Measurements from ENCODE around the gene POLR2B.
"Not testable (repeated sequence)": the region's sequence is repeated elsewhere in the genome, so short reads cannot be mapped to it uniquely, and the experiment has no call there.

The POLR2B gene

DNA sequence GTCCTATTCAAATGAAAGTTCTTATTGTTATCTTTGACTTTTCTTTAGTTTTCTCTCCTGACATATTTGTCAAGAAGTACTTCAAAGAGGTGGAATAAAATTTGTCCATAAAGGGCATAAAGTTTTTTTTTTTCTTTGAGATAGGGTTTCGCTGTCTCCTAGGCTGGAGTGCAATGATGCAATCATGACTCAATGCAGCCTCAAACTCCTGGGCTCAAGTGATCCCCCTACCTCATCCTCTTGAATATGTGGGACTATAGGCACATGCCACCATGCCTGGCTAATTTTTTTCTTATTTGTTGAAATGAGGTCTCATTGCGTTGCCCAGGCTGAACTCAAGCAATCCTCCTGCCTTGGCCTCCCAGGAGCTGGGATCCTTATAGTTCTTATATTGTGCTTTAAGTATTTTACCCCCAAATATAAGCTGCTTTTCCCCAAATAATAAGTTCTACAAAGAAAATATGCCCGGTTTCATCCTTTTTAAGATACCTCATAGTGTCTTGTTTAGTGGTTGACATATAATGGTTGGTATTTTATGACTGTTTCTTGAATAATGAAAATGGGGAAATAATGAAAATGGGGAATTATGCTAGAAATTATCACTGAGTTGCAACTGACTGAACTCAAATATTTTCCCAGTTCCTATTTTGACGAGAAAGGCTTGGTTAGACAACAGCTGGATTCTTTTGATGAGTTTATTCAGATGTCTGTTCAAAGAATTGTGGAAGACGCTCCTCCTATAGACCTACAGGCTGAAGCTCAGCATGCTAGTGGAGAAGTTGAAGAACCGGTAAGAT lies 11.6 kb downstream of the POLR2B start:
- no peak for DNase-seq

DNA sequence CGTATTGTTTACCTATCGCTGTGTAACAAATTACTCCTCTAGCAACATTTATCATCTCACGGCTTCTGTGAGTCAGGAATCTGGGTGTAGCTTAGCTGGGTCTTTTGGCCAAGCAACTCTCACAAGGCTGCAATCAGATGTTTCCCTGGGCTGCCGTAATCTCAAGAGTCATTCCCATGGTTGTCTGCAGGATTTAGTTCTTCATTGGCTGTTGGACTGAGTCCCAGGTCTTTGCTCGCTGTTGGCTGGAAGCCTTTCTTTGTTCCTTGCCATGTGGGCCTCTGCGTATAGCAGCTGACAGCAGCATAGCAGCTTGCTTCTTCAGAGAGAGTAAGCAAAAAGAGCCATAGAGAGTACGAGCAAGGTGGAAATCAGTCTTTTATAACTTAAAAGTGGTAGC lies 16.8 kb downstream of the POLR2B start:
- no peak for DNase-seq

GRCh38 chr4:56999751-57000150 lies 21.1 kb downstream of the POLR2B start:
- DNase-seq, result no peak

DNA sequence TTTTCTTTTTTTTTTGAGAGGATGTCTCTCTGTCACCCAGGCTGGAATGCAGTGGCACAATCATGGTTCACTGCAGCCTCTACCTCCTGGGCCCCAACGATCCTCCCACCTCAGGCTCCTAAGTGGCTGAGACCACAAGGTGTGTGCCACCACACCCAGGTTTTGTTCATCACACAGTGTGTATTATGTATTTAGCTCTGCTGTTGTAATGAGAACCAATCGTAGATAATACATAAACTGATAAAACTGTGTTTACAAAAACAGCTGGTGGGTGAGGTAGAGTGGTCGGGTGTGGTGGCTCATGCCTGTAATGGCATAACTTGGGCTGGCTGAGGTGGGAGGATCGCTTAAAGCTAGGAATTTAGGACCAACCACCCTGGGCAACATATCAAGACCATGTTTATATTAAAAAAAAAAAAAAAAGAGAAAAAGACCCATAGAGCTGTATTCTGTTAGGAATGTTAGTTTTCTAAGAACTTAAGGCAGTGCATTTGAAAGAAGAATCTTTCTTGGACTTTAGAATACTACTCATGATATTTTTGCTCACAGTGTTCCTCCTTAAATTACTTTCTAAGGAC lies 34.9 kb downstream of the POLR2B start:
- no peak for DNase-seq

DNA sequence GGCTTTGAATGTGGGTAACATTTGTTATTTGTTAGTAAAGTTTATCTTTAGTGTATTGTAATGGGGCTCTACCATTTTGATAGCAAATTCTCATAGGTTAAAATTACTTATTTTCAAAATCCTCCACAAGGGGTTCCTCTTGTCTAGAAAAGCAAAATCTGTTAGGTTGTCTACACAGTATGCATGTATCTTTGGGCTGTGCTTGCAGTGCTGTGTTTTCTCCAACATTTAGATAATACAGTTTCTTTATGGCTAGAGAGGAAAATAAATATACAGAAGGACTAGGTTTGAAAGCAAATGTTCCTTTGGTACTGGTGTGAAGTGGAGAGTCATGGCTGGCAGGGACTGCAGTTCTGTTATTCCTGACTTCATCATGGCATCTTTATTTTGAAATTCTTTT lies 40.3 kb downstream of the POLR2B start:
- no peak for DNase-seq

GRCh38 chr4:57020467-57021101 lies 41.9 kb downstream of the POLR2B start:
- DNase-seq, result no peak

GRCh38 chr4:57023104-57023503 lies 44.4 kb downstream of the POLR2B start:
- DNase-seq, result no peak

- DNase-seq, result no peak
Measured at GRCh38 chr4:57034520-57034919, 55.8 kb downstream of the POLR2B start.

DNA sequence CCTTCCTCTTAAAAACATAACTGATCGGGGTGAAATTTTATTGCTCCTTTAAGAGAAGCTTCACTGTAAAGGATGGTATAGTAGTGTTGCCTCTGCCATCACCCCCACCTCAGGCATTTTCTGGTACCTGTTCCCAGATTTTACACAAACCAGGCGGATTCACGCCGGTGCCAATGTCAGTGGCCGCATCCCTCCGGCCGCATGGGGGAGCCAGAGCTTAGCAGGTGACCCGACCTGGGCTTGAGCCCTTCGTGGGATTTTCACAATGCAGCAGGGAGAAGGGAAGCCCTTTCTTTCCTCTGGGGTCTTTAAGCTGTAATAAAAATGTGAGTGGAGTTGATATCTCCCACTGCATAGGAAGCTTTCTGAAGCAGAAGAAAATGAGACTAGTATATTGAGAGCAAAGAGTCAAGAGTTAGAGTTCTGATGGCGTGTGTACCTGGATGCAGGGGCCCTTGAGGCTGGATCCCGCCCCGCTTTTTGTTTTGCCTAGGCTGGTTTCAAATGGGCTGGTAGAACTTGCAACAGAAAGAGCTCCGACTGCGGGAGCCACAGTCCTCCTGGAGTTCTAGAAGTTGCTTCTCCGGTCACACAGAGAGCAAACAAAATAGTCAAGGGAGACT lies 59.4 kb downstream of the POLR2B start:
- DNase-seq, result no peak

DNA sequence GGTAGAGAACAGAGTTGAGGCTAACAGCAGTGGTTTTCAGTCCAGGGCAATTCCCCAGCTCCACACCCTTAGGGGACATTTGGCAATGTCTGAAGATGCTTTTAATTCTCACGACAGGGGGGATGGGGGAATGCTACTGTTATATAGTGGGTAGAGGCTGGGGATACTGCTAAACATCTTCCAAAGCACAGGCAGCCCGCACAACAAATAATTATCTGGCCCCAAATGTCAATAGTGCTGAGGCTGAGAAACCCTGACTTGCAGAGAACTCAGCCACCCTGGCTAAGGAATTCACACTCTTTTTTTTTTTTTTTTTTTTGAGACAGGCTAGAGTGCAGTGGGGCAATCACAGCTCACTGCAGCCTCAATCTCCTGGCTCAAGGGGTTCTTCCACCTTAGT lies 60.6 kb downstream of the POLR2B start:
- no peak for DNase-seq

DNA sequence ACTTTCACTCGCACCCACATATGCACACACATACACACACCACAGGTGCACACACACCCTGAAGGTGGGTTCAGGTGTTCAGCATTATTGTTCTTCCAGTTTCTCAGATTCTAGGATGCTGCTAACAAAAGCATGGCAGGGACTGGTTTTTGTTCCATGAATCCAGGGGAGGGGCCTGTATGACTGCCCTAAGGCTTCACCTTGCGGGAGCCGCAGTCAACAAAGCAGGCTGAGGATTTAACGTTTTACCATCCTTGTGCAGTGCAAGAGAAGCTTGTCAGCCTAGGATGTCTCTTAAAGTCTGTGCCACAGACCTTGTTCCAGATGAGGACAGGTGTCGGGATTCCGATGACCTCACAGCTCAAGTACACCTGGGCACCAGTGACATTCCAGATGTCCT lies 61.8 kb downstream of the POLR2B start:
- no peak for DNase-seq

DNA sequence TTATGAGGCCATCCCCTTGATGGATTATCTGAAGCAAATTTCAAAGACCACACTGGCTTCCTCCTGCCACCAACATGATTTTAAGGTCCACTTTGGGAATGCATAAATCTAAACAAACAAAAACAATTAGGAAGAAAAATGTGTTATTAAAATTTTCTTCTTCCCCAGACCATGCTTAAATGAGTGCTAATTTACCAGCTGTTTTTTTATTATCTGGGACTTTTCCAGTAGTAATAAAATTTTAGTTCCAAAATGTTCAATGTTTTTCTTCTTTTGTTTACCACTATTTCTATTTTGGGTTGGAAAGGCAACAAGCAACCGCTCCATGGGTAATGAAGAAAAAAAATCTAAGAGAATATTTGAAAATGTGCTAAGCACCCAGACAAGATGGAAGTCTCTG lies 62.3 kb downstream of the POLR2B start:
- DNase-seq, result no peak

DNA sequence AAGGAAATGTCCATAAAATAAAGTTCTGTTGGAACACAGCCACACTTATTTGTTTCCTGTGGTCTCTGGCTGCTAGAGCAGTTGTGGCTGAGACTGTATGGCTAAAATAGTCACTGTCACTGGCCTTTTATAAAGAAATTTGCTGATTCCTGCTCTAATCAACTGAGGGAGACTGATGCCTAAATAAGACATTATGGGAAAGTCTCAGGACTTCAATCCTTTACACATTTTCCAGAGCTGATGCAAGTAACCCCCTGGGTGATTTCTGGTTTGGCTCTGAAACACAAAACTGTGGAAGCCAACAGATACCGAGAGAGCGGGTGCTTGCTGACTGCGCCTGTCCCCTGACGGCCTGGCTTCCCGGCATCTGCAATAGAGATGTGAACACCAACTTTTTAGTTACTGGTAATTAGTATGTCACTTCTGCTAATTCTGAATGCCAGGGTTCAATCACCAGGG lies 64.0 kb downstream of the POLR2B start:
- DNase-seq, result no peak

DNA sequence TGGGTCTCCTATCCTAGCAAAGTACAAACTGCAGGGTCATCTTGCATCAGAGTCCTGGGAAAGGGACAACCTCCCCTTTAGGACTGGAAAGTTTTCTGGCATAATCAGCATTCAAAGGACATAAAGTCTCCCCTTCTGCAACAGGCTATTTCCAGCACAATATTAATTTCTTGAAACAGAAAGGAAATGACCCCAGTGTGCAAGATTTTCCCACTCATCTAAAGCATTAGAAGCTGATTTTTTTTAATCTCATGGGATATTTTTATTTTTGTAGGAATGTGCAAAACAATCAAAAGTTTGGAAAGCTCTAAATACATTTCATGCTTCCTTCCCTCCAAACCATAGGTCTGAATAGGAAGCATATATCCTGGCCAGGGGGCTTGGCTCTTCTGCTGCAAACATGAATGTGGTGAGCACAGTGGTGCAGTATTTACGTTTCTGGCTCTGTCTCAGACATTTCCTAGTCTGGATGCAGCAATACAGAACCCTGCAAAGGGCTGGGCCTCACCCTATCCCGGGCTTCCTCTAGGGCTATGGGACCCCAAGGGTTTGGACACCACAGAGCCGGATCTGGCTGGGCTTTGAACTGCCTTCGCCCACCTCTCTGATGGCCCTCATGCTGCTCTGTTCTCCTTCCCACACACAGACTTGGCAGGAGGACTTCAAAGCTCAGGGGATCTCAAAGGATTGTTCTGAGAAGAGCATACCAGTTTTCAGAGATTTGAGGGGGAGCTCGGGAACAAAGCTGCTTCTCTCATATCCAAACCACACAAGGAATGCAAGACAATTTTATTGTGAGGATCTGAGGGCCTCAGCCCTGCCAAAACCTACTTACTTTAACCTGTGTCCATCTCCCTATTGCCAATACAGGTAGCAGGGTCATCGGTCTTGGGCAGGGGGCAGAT lies 64.9 kb downstream of the POLR2B start:
- no peak for DNase-seq

- no peak for DNase-seq
Measured at GRCh38 chr4:57044279-57044678, 65.6 kb downstream of the POLR2B start.

- no peak for DNase-seq
Measured at GRCh38 chr4:57044996-57045395, 66.3 kb downstream of the POLR2B start.

- not testable (repeated sequence) for DNase-seq
Measured at GRCh38 chr4:57047046-57047445, 68.3 kb downstream of the POLR2B start.

DNA sequence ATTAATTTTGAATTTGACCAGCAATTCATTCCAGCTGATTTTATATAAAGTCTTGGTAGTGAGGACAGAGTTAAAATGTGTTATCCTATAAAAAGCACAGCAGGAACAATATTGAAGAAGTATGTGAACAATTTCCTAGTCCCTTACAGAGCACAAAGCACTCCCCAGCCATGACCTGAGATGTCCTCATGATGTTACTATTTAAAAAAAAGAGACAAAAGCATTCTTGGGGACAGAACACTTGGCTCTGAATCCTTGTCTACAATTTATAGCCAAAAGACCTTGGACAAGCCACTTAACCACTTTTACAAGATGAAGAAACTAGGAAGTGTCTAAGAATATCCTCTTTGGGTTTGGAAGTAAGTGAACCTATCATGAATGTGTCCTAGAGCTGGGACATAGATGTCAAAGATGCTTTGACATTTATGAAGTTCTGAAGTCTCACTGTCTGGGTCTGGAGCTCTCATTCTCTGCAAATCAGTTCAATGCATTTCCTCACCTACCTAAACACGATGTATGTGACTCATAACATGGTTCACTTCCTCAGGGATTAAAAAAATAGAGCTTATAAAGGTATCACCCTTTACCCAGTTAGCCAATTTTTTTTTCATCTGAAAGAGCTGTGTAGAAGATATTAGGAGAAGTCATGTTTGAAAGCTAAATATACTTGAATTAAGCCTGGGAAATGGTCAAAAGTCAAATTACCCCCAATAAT lies 70.1 kb downstream of the POLR2B start:
- DNase-seq, result no peak

DNA sequence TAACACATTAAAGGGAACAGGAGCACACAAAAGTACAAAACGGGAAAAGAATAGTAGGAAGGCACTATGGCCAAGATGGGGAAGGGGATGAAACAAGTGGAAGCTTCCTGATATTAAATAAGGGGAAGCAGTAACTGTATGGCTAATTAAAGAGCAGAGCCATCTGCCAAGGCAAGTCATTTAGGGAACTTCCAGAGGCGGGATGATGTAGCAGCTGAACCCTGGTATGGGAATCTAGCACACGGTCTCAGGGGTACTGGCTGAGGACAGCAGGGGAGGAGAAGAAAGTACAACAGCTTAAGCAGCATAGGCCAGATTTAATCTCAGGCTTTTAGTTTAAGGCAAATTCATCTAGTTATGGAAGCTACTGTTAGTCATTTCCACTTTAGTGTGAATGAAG lies 72.4 kb downstream of the POLR2B start:
- no peak for DNase-seq

DNA sequence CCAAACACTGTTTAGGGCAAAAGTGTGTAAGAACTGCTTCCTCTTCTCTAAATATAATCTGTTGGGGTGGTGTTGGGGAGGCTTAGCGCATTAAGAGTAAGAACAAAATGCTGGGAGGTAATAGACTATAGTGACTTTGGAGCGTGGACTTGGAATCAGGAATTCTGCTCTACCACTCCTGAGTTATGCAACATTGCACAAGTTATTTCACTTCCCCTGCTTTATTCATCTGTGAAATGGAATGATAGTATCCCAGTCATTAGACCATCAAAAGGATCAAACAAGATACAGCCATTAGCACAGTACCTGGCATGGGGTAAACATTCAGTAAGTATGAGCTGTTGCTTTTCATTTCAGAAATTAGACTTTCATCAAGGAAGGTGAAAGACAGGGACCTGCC lies 72.8 kb downstream of the POLR2B start:
- DNase-seq, result no peak

DNA sequence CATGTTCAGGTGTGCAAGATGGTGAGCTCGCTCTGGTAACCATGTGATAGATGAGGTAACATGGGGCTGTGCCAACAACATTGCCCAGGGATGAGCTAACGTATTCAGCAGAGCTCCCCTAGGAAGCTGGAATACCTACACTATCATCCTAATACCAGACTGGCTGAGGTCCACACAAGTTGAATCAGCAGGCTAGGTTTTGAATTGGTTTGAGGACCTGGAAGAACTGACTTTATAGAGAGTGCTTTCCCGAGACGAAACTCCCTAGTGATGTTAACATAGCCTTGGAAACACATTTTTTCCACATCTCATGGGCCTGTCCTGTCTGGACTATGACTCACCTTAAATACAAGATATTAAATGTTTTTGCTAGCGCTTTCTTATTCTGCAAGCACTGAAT lies 74.8 kb downstream of the POLR2B start:
- DNase-seq, result no peak

DNA sequence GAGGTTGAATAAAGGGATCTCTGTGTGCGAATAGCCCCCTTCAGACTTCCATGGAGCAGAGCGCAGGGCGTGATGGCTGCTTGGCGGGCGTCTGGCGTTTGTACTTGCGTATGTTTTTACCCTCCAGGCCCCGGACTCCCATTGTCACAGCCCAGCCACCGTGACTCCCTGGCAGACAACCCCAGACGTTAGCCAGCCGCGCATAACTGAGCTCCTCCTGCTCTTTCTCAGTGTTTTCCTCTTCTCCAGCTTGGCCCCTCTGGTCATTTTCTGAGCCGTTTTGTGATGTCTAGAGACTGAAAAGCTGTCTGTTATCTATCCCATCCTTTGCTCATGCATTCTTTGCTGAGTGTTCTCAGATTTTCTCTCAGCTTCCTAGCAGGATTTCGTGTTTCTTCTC lies 77.2 kb downstream of the POLR2B start:
- no peak for DNase-seq
